NCI-H510A (cell line): ENCODE data around the gene OR4A5.
"Not testable (repeated sequence)": the region's sequence is repeated elsewhere in the genome, so short reads cannot be mapped to it uniquely, and the experiment has no call there.

ENCODE experiments used
- DNase-seq: peaks from one replicate; lab custom pipeline; 2025; lab: John Stamatoyannopoulos, UW

Gene OR4A5

DNA sequence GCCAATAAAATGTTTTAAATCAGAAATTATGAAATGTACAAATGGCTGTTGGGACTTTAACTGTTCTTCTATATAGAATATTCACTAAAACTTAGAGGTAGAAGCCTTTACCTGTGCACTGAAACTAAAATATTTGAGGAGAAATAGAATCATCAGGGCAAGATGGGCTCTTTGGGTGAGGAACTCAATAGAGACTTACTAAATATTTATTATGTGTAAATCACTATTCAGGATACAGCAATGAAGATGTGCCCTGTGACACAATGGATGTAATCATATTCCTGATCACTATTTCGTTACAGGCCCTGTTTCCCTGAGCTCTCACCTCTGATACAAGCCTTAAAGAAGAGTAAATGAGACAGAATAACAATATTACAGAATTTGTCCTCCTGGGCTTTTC is at the start of gene OR4A5:
TSS of gene OR4A5 (plus strand) at position 301 of the 400 bp plus-strand sequence. CDS start at position 354, 53 bp downstream.
- DNase-seq = not testable (repeated sequence)

DNA sequence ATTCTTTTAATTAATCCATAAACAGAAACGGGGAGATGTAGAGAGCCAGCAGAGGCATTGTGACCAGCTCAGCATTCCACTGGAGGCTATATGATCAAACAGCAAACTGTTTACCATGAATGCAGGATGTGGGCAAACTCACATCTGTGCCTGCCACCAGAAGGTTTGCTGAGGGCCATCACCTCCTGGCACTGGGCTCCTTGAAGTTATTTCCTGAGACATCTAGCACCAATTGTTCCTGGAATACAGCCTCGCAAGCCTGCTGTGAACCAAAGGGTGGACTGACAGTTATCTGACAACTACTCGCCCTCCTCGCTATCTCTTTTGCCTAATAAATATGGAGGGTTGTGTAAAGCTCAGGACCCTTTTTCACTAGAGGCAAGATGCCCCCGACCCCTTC is 13.5 kb downstream of the OR4A5 start:
- DNase-seq = not testable (repeated sequence)
